DND-41 (cell line): ENCODE results near the gene SSR1.

ENCODE experiments used
- ATAC-seq: fragments of 200-7000 bp; cut with Tn5 transposase; 3 replicates; pipeline ENCODE4 v1.9.1; 2021; ENCODE audit warnings: low read depth; ENCODE audit not compliant: insufficient read depth
- DNase-seq: peaks from one replicate; pipeline ENCODE4 v3.0.0-alpha.2; 2020
- H2AFZ ChIP-seq: 2 replicates; pipeline ENCODE4 v1.6.0; 2012; ENCODE audit warnings: low read depth, low read length
- H3K27ac ChIP-seq: 2 replicates; pipeline ENCODE4 v1.5.1; 2012; ENCODE audit warnings: low read length, inconsistent platforms
- H3K27me3 ChIP-seq: fragments of 200-600 bp; sonication (generic); 2 replicates; pipeline ENCODE4 v1.6.0; 2012; ENCODE audit warnings: low read length, mild to moderate bottlenecking, inconsistent platforms; ENCODE audit not compliant: insufficient read depth, poor library complexity
- H3K36me3 ChIP-seq: 2 replicates; pipeline ENCODE4 v1.5.1; 2012; ENCODE audit warnings: low read length, inconsistent platforms; ENCODE audit not compliant: insufficient read depth
- H3K4me1 ChIP-seq: 2 replicates; pipeline ENCODE4 v1.5.1; 2012; ENCODE audit warnings: mild to moderate bottlenecking, low read length; ENCODE audit not compliant: insufficient read depth
- H3K4me2 ChIP-seq: 2 replicates; pipeline ENCODE4 v1.6.0; 2012; ENCODE audit warnings: mild to moderate bottlenecking, moderate library complexity, low read length, inconsistent platforms; ENCODE audit not compliant: insufficient read depth
- H3K4me3 ChIP-seq, 2 experiments: fragments of 200-600 bp in 1 of 2; shearing (Covaris generic) in 1 of 2; 2 replicates each; pipeline ENCODE4 v1.5.1; 2012 to 2016; ENCODE audit warnings: inconsistent platforms in 2 of 2, low read length in 2 of 2, mild to moderate bottlenecking in 2 of 2, low read depth in 1 of 2, moderate library complexity in 1 of 2
- H3K79me2 ChIP-seq: 2 replicates; pipeline ENCODE4 v1.6.0; 2012; ENCODE audit warnings: low read length, inconsistent platforms; ENCODE audit not compliant: insufficient read depth
- H3K9ac ChIP-seq: 2 replicates; pipeline ENCODE4 v1.6.0; 2012; ENCODE audit warnings: low read depth, mild to moderate bottlenecking, inconsistent platforms, low read length, moderate library complexity
- H3K9me3 ChIP-seq: 2 replicates; pipeline ENCODE4 v1.5.1; 2012; ENCODE audit warnings: low read length, moderate library complexity, mild to moderate bottlenecking, inconsistent platforms; ENCODE audit not compliant: insufficient read depth, severe bottlenecking
- H4K20me1 ChIP-seq: 2 replicates; pipeline ENCODE4 v1.6.0; 2012; ENCODE audit warnings: low read length; ENCODE audit not compliant: insufficient read depth
- EZH2 ChIP-seq: IDR thresholded peaks from 3 replicates; pipeline ENCODE4 v1.6.1; 2012; ENCODE audit warnings: borderline replicate concordance, low read depth, mild to moderate bottlenecking, moderate library complexity, low read length, inconsistent platforms; ENCODE audit not compliant: severe bottlenecking
- TF ChIP-seq, protein P1 (sequence below): IDR thresholded peaks from 2 replicates; pipeline ENCODE4 v1.5.1; 2012; ENCODE audit warnings: borderline replicate concordance, low read length, moderate library complexity, mild to moderate bottlenecking; ENCODE audit not compliant: poor library complexity, severe bottlenecking; ENCODE audit errors: extremely low read depth

Gene SSR1

DNA sequence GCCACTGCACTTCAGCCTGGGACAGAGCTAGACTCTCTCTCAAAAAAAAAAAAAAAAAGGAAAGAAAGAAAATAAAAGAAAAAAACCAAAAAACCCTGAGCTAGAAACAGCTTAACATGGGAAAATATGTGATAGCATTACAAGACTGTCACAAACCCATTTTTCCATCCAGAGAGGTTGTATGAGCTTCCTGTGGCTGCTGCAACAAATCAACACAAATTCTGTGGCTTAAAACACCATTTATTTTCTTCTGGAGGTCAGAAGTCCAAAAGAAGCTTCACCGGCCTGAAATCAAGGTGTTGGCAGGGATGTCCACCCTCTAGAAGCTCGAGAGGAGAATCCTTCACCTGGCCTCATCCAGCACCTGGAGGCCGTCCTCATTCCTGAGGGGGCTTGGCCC lies 21.7 kb upstream of the SSR1 start:
- H3K36me3 ChIP-seq = no peaks in the 10 kb centered on the region
- no peak for DNase-seq
- H3K4me2 ChIP-seq = no peak overlapping the region

GRCh38 chr6:7332090-7332745 lies 19.2 kb upstream of the SSR1 start:
- Histone ChIP-seq H3K4me3 (no peak overlapping the region), H2AFZ (no peak overlapping the region), H4K20me1 (no peaks in the 10 kb centered on the region), H3K27ac (no peak overlapping the region), H3K79me2 (no peaks in the 10 kb centered on the region), H3K36me3 (no peaks in the 10 kb centered on the region), H3K4me1 (no peaks in the 10 kb centered on the region), H3K9ac (no peak overlapping the region), H3K27me3 (no peaks in the 10 kb centered on the region), H3K4me2 (no peak overlapping the region), H3K9me3 (no peaks in the 10 kb centered on the region)
- no peak for TF ChIP-seq EZH2
- TF ChIP-seq, protein P1, sequence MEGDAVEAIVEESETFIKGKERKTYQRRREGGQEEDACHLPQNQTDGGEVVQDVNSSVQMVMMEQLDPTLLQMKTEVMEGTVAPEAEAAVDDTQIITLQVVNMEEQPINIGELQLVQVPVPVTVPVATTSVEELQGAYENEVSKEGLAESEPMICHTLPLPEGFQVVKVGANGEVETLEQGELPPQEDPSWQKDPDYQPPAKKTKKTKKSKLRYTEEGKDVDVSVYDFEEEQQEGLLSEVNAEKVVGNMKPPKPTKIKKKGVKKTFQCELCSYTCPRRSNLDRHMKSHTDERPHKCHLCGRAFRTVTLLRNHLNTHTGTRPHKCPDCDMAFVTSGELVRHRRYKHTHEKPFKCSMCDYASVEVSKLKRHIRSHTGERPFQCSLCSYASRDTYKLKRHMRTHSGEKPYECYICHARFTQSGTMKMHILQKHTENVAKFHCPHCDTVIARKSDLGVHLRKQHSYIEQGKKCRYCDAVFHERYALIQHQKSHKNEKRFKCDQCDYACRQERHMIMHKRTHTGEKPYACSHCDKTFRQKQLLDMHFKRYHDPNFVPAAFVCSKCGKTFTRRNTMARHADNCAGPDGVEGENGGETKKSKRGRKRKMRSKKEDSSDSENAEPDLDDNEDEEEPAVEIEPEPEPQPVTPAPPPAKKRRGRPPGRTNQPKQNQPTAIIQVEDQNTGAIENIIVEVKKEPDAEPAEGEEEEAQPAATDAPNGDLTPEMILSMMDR = no peak
- no peak for ATAC-seq
- no peak for DNase-seq

More for the DNA sequence above, 21.7 kb upstream of the SSR1 start:
- H4K20me1 ChIP-seq = no peaks in the 10 kb centered on the region
- no peak for TF ChIP-seq EZH2
- TF ChIP-seq, protein P1 = no peak
- no peak overlapping the region for H3K9ac ChIP-seq
- H3K27me3 ChIP-seq = no peaks in the 10 kb centered on the region
- H3K4me1 ChIP-seq = no peaks in the 10 kb centered on the region
- H3K27ac ChIP-seq = no peak overlapping the region
- no peaks in the 10 kb centered on the region for H3K79me2 ChIP-seq
- ATAC-seq = no peak
- no peak overlapping the region for H2AFZ ChIP-seq
- no peaks in the 10 kb centered on the region for H3K9me3 ChIP-seq
- no peak overlapping the region for H3K4me3 ChIP-seq

DNA sequence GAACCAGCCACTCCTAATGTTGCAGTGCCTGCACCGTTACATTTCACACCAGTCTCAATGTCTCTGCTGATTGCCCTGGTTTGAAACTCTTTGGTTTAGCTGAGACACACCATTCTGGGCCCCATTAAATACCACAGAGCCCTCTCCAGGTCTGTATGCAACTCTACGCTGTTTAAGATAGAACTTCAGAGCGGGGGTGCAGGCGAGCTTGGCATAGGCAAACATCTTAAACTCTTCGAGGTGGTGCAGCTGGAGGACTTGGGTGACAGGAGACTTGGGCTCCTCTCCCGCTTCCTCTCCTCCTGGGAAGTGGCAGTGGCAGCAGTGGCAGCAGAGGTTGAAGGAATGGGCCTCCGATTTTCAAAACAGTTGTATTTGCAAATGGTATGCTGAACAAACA lies 18.5 kb upstream of the SSR1 start:
- Histone ChIP-seq H3K9ac (no peak overlapping the region), H3K36me3 (no peaks in the 10 kb centered on the region), H3K79me2 (no peaks in the 10 kb centered on the region), H3K4me1 (no peaks in the 10 kb centered on the region), H4K20me1 (no peaks in the 10 kb centered on the region), H3K4me3 (no peak overlapping the region), H3K9me3 (no peaks in the 10 kb centered on the region), H3K27me3 (no peaks in the 10 kb centered on the region), H3K4me2 (no peak overlapping the region), H2AFZ (no peak overlapping the region), H3K27ac (no peak overlapping the region)
- no peak for TF ChIP-seq EZH2
- TF ChIP-seq, protein P1 = no peak
- no peak for DNase-seq
- no peak for ATAC-seq
